ENCODE measurements around the gene ZNF773.

DNA sequence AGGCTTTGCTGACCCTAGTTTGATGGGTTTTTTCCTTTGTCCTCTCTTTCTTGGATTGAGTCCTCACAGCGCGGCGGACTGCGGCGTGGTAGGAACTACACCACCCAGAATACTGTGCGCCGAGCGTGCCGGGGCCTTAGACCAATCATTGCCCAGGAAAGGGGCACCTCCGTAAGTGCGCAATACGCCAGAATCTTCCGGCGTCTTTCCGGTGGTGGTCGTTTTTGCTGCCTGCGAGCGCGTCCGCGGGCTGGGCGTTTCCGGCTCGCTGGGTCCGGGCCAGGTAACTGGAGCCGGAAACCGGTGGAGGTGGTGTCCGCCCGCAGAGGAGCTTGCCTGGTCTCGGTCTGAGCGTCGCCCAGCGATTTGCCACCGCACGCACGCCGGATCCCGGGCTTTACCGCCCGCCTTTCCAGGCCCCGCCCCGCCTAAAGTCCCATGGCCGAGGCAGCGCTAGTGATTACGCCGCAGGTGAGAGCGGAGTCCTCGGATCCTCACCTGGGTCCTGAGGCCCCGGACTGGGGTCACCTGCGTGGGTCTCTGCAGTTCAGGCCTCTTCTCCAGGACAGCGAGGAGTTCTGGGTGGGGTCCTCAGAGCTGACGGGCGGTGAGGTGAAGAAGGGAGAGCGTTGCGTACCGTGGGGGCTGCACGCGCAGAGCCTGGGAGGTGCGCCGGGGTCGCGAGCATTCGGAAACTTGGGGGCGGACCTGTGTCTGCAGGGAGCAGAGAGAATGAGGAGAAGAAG lies 27.6 kb downstream of the ZNF773 start, which contains the start of gene ZNF549:
- TF ChIP-seq POLR2A (IDR thresholded peaks at IDR 0.05) (no peak), CTCF (IDR thresholded peaks at IDR 0.05) (peak in 1 of 3 experiments; percentile 35)
